ENCODE data around the gene COX4I2.

DNA sequence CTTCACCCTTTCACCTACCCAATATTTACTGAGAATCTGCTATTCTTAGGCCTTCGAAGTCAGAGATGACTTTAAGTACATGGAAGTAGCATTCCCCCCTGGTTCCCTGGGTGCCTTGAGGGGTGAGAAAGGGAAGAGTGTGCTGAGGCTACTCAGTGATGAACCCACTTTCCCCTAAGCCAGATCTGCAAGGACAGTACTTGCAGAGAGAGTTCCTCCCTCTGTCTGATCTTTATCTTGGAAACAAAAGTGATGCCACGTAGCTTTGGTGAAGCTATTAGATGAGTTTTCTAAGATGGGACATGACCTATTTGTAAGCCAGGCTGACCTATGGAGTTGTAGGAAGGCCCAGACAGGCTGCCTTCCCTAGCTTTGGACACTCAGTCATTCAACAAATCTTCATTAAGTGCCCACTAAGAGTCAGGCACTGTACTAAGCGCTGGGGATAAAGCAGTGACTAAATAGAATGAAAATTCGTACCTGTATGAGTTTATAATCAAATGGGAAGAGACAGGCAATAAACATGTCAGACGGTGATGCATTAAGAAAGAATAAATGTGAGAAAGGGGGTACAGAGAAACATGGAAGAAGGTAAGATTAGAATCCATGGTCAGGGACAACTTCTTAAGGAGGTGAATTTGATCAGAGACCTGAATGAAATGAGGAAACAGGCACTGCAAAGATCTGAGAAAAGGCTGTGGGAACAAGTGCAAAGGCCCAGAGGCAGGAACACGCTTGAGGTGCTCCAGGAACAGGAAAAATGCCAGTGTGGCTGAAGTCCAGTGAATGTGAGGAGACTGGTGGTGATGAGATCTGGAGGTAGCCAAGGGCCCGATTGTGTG, 42.8 kb downstream of the COX4I2 start:
- TF ChIP-seq, protein P1, sequence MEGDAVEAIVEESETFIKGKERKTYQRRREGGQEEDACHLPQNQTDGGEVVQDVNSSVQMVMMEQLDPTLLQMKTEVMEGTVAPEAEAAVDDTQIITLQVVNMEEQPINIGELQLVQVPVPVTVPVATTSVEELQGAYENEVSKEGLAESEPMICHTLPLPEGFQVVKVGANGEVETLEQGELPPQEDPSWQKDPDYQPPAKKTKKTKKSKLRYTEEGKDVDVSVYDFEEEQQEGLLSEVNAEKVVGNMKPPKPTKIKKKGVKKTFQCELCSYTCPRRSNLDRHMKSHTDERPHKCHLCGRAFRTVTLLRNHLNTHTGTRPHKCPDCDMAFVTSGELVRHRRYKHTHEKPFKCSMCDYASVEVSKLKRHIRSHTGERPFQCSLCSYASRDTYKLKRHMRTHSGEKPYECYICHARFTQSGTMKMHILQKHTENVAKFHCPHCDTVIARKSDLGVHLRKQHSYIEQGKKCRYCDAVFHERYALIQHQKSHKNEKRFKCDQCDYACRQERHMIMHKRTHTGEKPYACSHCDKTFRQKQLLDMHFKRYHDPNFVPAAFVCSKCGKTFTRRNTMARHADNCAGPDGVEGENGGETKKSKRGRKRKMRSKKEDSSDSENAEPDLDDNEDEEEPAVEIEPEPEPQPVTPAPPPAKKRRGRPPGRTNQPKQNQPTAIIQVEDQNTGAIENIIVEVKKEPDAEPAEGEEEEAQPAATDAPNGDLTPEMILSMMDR (IDR thresholded peaks at IDR 0.05) = no peak
- TF ChIP-seq, protein P2, sequence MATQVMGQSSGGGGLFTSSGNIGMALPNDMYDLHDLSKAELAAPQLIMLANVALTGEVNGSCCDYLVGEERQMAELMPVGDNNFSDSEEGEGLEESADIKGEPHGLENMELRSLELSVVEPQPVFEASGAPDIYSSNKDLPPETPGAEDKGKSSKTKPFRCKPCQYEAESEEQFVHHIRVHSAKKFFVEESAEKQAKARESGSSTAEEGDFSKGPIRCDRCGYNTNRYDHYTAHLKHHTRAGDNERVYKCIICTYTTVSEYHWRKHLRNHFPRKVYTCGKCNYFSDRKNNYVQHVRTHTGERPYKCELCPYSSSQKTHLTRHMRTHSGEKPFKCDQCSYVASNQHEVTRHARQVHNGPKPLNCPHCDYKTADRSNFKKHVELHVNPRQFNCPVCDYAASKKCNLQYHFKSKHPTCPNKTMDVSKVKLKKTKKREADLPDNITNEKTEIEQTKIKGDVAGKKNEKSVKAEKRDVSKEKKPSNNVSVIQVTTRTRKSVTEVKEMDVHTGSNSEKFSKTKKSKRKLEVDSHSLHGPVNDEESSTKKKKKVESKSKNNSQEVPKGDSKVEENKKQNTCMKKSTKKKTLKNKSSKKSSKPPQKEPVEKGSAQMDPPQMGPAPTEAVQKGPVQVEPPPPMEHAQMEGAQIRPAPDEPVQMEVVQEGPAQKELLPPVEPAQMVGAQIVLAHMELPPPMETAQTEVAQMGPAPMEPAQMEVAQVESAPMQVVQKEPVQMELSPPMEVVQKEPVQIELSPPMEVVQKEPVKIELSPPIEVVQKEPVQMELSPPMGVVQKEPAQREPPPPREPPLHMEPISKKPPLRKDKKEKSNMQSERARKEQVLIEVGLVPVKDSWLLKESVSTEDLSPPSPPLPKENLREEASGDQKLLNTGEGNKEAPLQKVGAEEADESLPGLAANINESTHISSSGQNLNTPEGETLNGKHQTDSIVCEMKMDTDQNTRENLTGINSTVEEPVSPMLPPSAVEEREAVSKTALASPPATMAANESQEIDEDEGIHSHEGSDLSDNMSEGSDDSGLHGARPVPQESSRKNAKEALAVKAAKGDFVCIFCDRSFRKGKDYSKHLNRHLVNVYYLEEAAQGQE (IDR thresholded peaks at IDR 0.05; ENCODE audit: insufficient read depth in 1 of 2, low read depth in 2 of 2, low read length in 1 of 2) = no peak
- TF ChIP-seq POLR2AphosphoS5 (IDR thresholded peaks at IDR 0.05; ENCODE audit: low read depth, low read length) = no peak
- no peak for TF ChIP-seq TCF7L2 (IDR thresholded peaks at IDR 0.05; ENCODE audit: low read depth, low read length)

Measured in Panc1 (cell line).